ENCODE measurements around the gene NUAK2.

DNA sequence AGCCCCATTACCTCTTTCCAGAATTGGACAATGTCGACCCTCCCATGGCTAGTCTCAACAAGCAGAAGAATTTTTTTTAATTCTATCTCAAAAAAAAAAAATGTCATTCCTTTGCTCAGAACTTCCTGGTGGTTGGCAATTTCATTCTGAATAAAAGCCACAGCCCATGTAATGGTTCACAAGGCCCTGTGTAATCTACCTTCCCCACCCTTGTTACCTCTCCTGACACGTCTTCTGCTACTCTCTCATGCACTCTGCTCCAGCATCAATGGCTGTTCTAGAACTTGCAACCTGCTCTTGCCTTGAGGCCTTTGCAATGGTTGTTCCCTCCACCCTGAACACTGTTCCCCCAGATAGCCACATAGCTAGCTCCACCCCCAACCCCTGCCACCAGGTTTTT, 25.4 kb downstream of the NUAK2 start:
- TF ChIP-seq EZH2 (IDR thresholded peaks at IDR 0.05; ENCODE audit: borderline replicate concordance, insufficient read depth, low read length, poor library complexity, severe bottlenecking): no peak
- no peak for TF ChIP-seq POLR2AphosphoS5 (IDR thresholded peaks at IDR 0.05)
- no peak for TF ChIP-seq REST (IDR thresholded peaks at IDR 0.05; ENCODE audit: borderline replicate concordance)
- TF ChIP-seq CTCF (IDR thresholded peaks at IDR 0.05; ENCODE audit: poor library complexity, severe bottlenecking): no peak
